ENCODE data around the gene ESRRA.

Gene ESRRA

GRCh38 chr11:64275031-64275800 is 30.1 kb upstream of the ESRRA start:
- no peak for DNase-seq (ENCODE audit: low read depth)

GRCh38 chr11:64275841-64276240 is 29.5 kb upstream of the ESRRA start:
- no peak for DNase-seq (ENCODE audit: low read depth)

- DNase-seq (ENCODE audit: low read depth), result no peak
Observed at GRCh38 chr11:64276653-64277431, 28.5 kb upstream of the ESRRA start.

- DNase-seq (ENCODE audit: low read depth), result no peak
Observed at GRCh38 chr11:64278576-64279190, 26.6 kb upstream of the ESRRA start.

- no peak for DNase-seq (ENCODE audit: low read depth)
Observed at GRCh38 chr11:64281957-64282770, 23.2 kb upstream of the ESRRA start.

- DNase-seq (ENCODE audit: low read depth), result no peak
Observed at GRCh38 chr11:64283092-64283491, 22.2 kb upstream of the ESRRA start.

GRCh38 chr11:64284048-64284961 is 21.0 kb upstream of the ESRRA start, which contains the start of gene BAD:
TSS of gene BAD (minus strand) at chr11:64284665. CDS start at chr11:64284368, 297 bp downstream.
- peak; percentile 88 for DNase-seq (ENCODE audit: low read depth)

GRCh38 chr11:64284962-64285884 is 20.1 kb upstream of the ESRRA start, which contains the start of gene GPR137:
TSS of gene GPR137 (plus strand) at chr11:64285848. CDS start at chr11:64286525, 677 bp downstream.
- peak; percentile 87 for DNase-seq (ENCODE audit: low read depth)

- DNase-seq (ENCODE audit: low read depth), result no peak
Observed at GRCh38 chr11:64285885-64286800, 19.2 kb upstream of the ESRRA start.

- DNase-seq (ENCODE audit: low read depth), result no peak
Observed at GRCh38 chr11:64286801-64287159, 18.5 kb upstream of the ESRRA start.

- DNase-seq (ENCODE audit: low read depth), result no peak
Observed at GRCh38 chr11:64287676-64288352, 17.5 kb upstream of the ESRRA start.

- no peak for DNase-seq (ENCODE audit: low read depth)
Observed at GRCh38 chr11:64288353-64288750, 17.0 kb upstream of the ESRRA start.

- DNase-seq (ENCODE audit: low read depth), result no peak
Observed at GRCh38 chr11:64289002-64289564, 16.2 kb upstream of the ESRRA start.

- no peak for DNase-seq (ENCODE audit: low read depth)
Observed at GRCh38 chr11:64290352-64291261, 14.7 kb upstream of the ESRRA start.

GRCh38 chr11:64291262-64291751 is 14.0 kb upstream of the ESRRA start, which contains the start of gene KCNK4:
TSS of gene KCNK4 (plus strand) at chr11:64291302. CDS start at chr11:64293019, 1,717 bp downstream.
- no peak for DNase-seq (ENCODE audit: low read depth)

- no peak for DNase-seq (ENCODE audit: low read depth)
Observed at GRCh38 chr11:64291752-64292459, 13.4 kb upstream of the ESRRA start.

All from stimulated activated CD8-positive, alpha-beta memory T cell treated with anti-CD3 and anti-CD28 coated beads, Interleukin-7, amount 100 ng/mL, for 24 hours (primary cell).